Spleen (tissue), 7 donors: ENCODE results near the gene AKR1A1.

Source experiments
- CTCF ChIP-seq, 11 experiments: fragments of 200-600 bp in 7 of 11; fragments of 450-650 bp in 4 of 11; sonication (generic) in 4 of 11; IDR thresholded peaks in 8 of 11; conservative IDR thresholded peaks in 3 of 11; 1 replicate in 7 of 11; 2 replicates in 4 of 11; pipeline versions ENCODE4 v1.4.0 to v1.8.0; 2016 to 2021; ENCODE audit warnings: antibody characterized with exemption in 11 of 11, inconsistent platforms in 4 of 11, mild to moderate bottlenecking in 1 of 11
- POLR2AphosphoS5 ChIP-seq, 3 donors: sonication (generic); formaldehyde crosslinking; IDR thresholded peaks; one replicate each; pipeline ENCODE4 v1.5.1; 2017; ENCODE audit warnings: antibody characterized with exemption in 3 of 3
- donor health status: DM: no; HTN: no; CAD: no; lungs with moderate emphysema.
- donor health status: DM: no; HTN: no; CAD: no.
- donor health status: DM: no; HTN: no; CAD: no.

GRCh38 chr1:45619149-45619921 lies 68.7 kb downstream of the AKR1A1 start:
- TF ChIP-seq CTCF (IDR thresholded peaks at IDR 0.05 in 8 of 11, conservative IDR thresholded peaks at IDR 0.05 in 3 of 11) (no peak), POLR2AphosphoS5 (IDR thresholded peaks at IDR 0.05) (peak in 2 of 3 donors; percentile 24 to 64)
